Right renal cortex interstitium (tissue), 3 donors: ENCODE data around the gene CLSTN2. TPM values are rescaled to one million over a fixed set of nuclear protein-coding genes. Genes with fewer than 3 reads are reported as not detected.

Source experiments
- DNase-seq, 3 donors: peaks; one replicate each; pipeline ENCODE4 v3.0.0-alpha.2; 2013; ENCODE audit warnings: low read depth in 3 of 3, low spot score in 2 of 3
- polyA plus RNA-seq, 3 donors: library from polyadenylated mRNA; unstranded; fragments of 120-200 nt; gene quantifications; one replicate each; pipeline ENCODE4 v1.2.1, GENCODE V29; 2013; ENCODE audit not compliant: insufficient read length in 3 of 3

The CLSTN2 gene
- polyA plus RNA-seq, 3 donors, result 1.5 to 1.9 (median 1.5) TPM

DNA sequence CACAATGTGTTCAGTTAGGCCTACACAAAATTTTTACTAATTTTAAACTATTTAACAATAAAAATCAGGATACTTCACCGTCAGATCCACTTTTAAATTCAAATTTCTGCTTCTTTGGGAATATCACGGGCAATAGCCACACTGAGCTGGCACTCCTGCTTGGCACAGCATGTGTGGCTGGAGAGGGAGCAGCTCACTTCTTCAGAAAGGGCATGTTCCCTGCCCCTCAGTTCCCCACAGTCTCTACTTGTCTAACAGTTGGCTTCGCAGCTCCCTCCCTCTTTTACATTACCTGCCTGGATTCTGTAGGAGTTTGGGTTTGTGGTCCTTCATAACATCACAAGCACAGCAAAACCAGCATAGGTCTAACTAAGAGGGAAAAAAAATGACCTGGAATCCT is 666.9 kb downstream of the CLSTN2 start:
- DNase-seq, result no peak

DNA sequence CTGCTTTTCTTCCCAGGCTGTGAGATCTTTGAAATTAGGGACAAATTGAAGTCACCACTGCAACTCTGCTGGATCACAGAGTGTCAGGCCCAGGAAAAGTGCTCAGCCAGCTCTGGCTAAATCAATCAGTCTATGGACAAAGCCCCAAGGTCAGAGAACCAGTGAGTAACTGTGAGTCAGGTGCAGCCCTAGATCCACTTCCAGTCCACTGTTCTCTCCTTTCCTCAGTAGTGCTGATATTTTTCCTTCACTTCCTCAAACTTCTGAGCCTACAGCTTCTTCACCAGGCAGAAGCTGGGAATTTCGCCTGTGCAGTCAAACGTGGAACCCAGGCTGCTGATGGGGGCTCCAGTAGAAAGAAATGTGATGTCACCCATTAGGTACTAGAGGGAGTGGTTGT is 667.8 kb downstream of the CLSTN2 start:
- no peak for DNase-seq

DNA sequence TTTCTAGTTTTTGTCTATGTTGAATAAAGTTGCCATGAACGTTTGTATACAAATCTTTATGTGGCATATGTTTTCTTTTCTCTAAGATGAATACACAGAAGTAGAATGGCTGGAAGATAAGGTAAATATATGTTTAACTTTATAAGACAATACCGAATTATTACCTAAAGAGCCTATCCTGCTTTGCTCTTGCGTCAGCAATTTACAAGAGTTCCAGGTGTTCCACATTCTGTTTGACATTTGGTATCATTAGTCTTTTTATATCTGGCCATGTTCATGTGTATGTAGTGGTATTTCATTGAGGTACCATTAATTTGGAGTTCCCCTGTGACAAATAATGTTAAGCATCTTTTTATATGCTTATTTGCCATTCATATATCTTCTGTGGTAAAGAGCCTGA is 668.8 kb downstream of the CLSTN2 start:
- no peak for DNase-seq

DNA sequence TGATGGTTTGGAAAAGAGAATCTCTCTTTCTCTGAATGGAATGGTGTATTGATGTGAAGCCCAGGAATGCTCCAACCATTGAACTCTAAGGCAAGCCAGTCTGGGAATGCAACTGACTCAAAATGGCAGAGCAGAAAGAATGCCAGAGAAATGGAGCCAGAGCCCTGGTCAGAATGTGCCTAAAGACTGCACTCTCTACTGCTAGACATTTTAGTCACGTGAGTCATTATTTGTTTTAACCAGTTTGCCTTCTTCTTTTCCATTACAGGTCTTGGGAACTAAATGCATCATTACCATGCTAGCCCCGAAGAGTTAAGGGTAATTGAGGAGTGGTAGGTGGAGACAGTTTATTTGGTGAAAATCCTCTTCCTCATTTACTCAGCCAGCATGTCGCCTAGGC is 675.6 kb downstream of the CLSTN2 start:
- DNase-seq, result no peak

DNA sequence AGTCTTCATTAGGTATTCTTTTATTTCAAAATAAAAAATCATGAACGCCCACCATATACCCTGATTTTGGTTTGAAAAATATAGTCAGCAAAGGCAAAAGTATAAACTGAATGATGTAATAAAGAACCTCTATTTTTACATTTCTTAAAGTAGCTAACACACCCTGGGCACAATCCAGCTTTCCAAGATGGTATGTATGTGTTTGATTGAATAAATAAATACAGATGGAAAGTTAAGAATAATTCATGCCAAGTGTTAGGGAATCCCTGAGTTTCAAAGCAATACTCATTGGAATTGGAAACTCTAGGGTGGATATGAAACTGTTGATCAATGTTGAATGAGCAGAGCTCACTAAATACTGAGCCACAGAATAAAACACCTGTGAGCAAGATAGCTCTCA is 679.0 kb downstream of the CLSTN2 start:
- DNase-seq, result no peak

DNA sequence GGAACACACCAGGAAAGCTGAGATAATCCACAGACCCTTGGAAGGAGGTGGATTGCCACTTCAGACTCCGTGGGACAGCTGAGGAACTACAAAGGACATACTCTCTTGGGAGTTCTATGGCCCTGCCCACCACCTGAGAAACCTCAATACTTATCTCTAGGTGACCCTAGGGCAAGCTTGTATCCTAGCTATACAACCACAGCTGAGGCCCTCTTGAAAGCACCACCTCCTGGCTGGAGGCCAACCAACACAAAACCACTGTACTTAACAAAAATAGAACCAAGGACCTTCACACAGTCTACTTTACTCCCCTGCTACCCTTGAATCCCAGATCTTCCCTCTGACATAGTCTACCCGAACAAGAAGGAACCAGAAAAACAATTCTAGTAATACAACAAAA is 682.1 kb downstream of the CLSTN2 start:
- DNase-seq, result no peak

DNA sequence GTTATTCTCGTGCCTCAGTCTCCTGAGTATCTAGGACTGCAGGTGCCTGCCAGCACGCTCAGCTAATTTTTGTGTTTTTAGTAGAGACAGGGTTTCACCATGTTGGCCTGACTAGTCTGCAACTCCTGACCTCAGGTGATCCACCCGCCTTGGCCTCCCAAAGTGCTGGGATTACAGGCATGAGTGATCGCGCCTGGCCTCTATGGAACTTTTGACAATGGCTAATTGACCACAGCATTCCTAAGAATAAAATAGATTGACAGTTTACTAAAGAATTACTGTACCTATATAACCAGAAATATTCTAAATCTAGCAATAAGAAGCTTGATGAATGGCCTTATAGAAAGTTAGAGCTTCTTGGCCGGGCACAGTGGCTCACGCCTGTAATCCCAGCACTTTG is 691.9 kb downstream of the CLSTN2 start:
- no peak for DNase-seq
